HepG2 (cell line): ENCODE results near the gene TESK1. TPM values are rescaled to one million over a fixed set of nuclear protein-coding genes. Genes with fewer than 3 reads are reported as not detected.

ENCODE experiments used
- ATAC-seq: fragments of 200-7000 bp; cut with Tn5 transposase; 3 replicates; pipeline ENCODE4 v1.9.1; 2020; ENCODE audit warnings: mild to moderate bottlenecking, moderate library complexity
- BruUV-seq: library from RNA; stranded (reverse); fragments of 400-500 nt; replicated peaks from 2 replicates; lab custom pipeline; 2021; lab: Mats Ljungman, UMichigan
- CTCF ChIA-PET: fragments of 300-600 bp; formaldehyde crosslinking; extraction: SDS; loops from one replicate; lab custom pipeline; 2021; ENCODE audit warnings: low total read pairs, inconsistent platforms, low intra/inter-chr PET ratio; lab: Yijun Ruan, JAX
- POLR2A ChIA-PET: fragments of 350-600 bp; sonication (Branson Sonifier 250); formaldehyde crosslinking; loops from one replicate; lab custom pipeline; 2020; ENCODE audit warnings: antibody characterized with exemption, inconsistent platforms; lab: Yijun Ruan, JAX
- DNase-seq: peaks from one replicate; pipeline ENCODE4 v3.0.0-alpha.2; 2015; ENCODE audit warnings: low spot score
- FAIRE-seq: peaks from 3 replicates; lab custom pipeline; 2011; peaks lifted over from hg19 to GRCh38; lab: Jason Lieb, UNC
- H2AFZ ChIP-seq: one replicate; pipeline ENCODE4 v1.6.1; 2011; ENCODE audit warnings: low read length, inconsistent platforms
- H3K27ac ChIP-seq: fragments of 300-600 bp; 3 replicates; pipeline ENCODE4 v1.8.0; 2011; ENCODE audit warnings: mixed run types, mild to moderate bottlenecking, mixed read lengths, low read length, inconsistent platforms; ENCODE audit not compliant: insufficient read depth; ENCODE audit errors: extremely low read length
- H3K27me3 ChIP-seq, 2 experiments: fragments of 200-600 bp in 1 of 2; 2 replicates in 1 of 2; 3 replicates in 1 of 2; pipeline versions ENCODE4 v1.6.0 to v1.8.0; 2011; ENCODE audit warnings: low read length in 2 of 2, mild to moderate bottlenecking in 2 of 2, moderate library complexity in 2 of 2, inconsistent platforms in 1 of 2; ENCODE audit not compliant: insufficient read depth in 2 of 2, control insufficient read depth in 1 of 2
- H3K36me3 ChIP-seq, 2 experiments: fragments of 200-600 bp in 1 of 2; replicated peaks in 1 of 2; 2 replicates in 1 of 2; 3 replicates in 1 of 2; pipeline versions ENCODE4 v1.5.1 to v1.8.0; 2011; ENCODE audit warnings: low read length in 2 of 2, inconsistent platforms in 1 of 2; ENCODE audit not compliant: insufficient read depth in 2 of 2, control insufficient read depth in 1 of 2
- H3K4me1 ChIP-seq: 2 replicates; pipeline ENCODE4 v1.5.1; 2012; ENCODE audit warnings: low read length, inconsistent platforms; ENCODE audit not compliant: insufficient read depth
- H3K4me2 ChIP-seq: 2 replicates; pipeline ENCODE4 v1.6.0; 2011; ENCODE audit warnings: low read depth, low read length, inconsistent platforms
- H3K4me3 ChIP-seq, 3 experiments: fragments of 200-600 bp in 1 of 3; sonication (generic), shearing (Covaris generic) in 1 of 3; replicated peaks in 1 of 3; 2 replicates each; pipeline ENCODE4 v1.5.1; 2011 to 2016; ENCODE audit warnings: low read length in 3 of 3, inconsistent platforms in 2 of 3, low read depth in 2 of 3, mild to moderate bottlenecking in 2 of 3, control low read depth in 1 of 3, mixed read lengths in 1 of 3; ENCODE audit not compliant: insufficient read depth in 1 of 3
- H3K79me2 ChIP-seq: one replicate; pipeline ENCODE4 v1.6.1; 2011; ENCODE audit warnings: low read length, inconsistent platforms; ENCODE audit not compliant: insufficient read depth
- H3K9ac ChIP-seq: 2 replicates; pipeline ENCODE4 v1.6.0; 2011; ENCODE audit warnings: mild to moderate bottlenecking, low read depth, low read length, inconsistent platforms; ENCODE audit not compliant: insufficient read depth
- H3K9me3 ChIP-seq: 2 replicates; pipeline ENCODE4 v1.5.1; 2012; ENCODE audit warnings: mild to moderate bottlenecking, low read length
- H4K20me1 ChIP-seq: 2 replicates; pipeline ENCODE4 v1.6.0; 2011; ENCODE audit warnings: inconsistent platforms, mild to moderate bottlenecking, low read length, moderate library complexity; ENCODE audit not compliant: insufficient read depth
- MED1 ChIP-seq: sonication (generic); formaldehyde crosslinking; IDR thresholded peaks from 2 replicates; pipeline ENCODE4 v1.4.0; 2020; ENCODE audit warnings: missing genetic modification reagents
- TBX2 ChIP-seq: sonication (generic); formaldehyde crosslinking; IDR thresholded peaks from 2 replicates; pipeline ENCODE4 v1.5.0; 2020; ENCODE audit warnings: missing genetic modification reagents, mild to moderate bottlenecking, borderline replicate concordance
- TOE1 ChIP-seq: sonication (generic); formaldehyde crosslinking; IDR thresholded peaks from 2 replicates; pipeline ENCODE4 v1.4.0; 2020; ENCODE audit warnings: mild to moderate bottlenecking, missing genetic modification reagents
- ZNF530 ChIP-seq: sonication (generic); formaldehyde crosslinking; IDR thresholded peaks from 2 replicates; pipeline ENCODE4 v1.5.0; 2020; ENCODE audit warnings: low read depth, mild to moderate bottlenecking, missing genetic modification reagents
- WGBS: methylation state at CpG from one replicate; pipeline ENCODE4 v1.1.6; 2017; ENCODE audit warnings: low lambda C conversion rate; 5-methylcytosine and 5-hydroxymethylcytosine counted together
- in situ Hi-C: cut with HindIII; loops from 2 replicates; pipeline ENCODE4 v1.10.0; 2017; ENCODE audit warnings: low pct_unique_long_range_greater_than_20kb; ENCODE audit not compliant: extremely low pct_ligation_motif_present
- intact Hi-C: fragments of 100-400 bp; cut with micrococcal nuclease; formaldehyde crosslinking; loops from one replicate; pipeline ENCODE4 v1.10.0; 2022; ENCODE audit not compliant: unreplicated experiment
- polyA plus RNA-seq, 8 experiments: library from polyadenylated mRNA; depleted of rRNA in 3 of 8; stranded (reverse) in 7 of 8; unstranded in 1 of 8; fragments of >200 nt; fragmentation: Illumina TruSeq in 4 of 8; extraction: Trizol in 4 of 8; gene quantifications; 2 replicates each; pipeline versions ENCODE4 v1.2.1 to v1.2.3, GENCODE V29; 2011 to 2016; ENCODE audit warnings: low read depth in 4 of 8, missing spikeins in 1 of 8, mixed read lengths in 1 of 8; ENCODE audit not compliant: insufficient read depth in 1 of 8
- total RNA-seq, 5 experiments: library from RNA; depleted of rRNA; stranded (reverse); fragments of >200 nt; fragmentation: Illumina TruSeq; extraction: Trizol; gene quantifications; 2 replicates each; pipeline ENCODE4 v1.2.3, GENCODE V29; 2016; ENCODE audit warnings: low read depth in 1 of 5
- TF ChIP-seq, protein P1 (sequence below): sonication (generic); formaldehyde crosslinking; IDR thresholded peaks from 2 replicates; pipeline ENCODE4 v1.8.1; 2023; ENCODE audit warnings: mild to moderate bottlenecking, missing genetic modification reagents
- TF ChIP-seq, protein P2 (sequence below): sonication (generic); formaldehyde crosslinking; IDR thresholded peaks from 2 replicates; pipeline ENCODE4 v1.4.0; 2020; ENCODE audit warnings: missing genetic modification reagents, borderline replicate concordance

The TESK1 gene
- total and polyA plus RNA-seq, 2 of the 13 experiments (the other 11 are each of a cell fraction or from before 2014, with no cell fraction given) = 7.3 to 13.6 TPM

DNA sequence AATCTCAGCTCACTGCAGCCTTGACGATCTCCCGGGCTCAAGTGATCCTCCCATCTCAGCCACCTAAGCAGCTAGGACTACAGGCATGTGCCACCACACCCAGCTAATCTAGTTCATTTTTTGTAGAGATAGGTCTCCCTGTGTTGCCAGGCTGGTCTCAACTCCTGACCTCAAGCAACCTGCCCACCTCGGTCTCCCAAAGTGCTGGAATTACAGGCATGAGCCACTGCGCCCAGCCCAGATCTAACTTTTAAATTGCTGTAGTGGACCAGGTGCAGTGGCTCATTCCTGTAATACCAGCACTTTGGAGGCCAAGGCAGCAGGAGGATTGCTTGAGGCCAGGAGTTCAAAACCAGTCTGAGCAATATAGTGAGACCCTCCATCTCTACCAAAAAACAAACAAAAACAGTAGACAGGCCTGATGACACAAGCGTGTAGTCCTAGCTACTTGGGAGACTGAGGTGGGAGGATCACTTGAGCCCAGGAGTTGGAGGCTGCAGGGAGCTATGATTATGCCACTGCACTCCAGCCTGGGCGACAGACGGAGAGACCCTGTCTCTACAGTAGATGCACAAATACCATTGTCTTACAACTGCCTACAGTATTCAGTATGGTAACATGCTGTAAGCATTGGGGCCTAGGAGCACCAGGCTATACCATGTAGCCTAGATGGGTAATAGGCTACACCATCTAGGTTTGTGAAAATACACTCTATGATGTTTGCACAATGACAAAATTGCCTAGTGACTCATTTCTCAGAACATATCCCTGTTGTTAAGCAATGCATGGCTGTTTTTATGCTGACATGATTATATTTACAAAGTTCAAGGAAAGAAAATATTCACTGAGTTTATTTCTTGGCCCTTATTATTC, 47.1 kb downstream of the TESK1 start (continued):
- TF ChIP-seq, protein P1, sequence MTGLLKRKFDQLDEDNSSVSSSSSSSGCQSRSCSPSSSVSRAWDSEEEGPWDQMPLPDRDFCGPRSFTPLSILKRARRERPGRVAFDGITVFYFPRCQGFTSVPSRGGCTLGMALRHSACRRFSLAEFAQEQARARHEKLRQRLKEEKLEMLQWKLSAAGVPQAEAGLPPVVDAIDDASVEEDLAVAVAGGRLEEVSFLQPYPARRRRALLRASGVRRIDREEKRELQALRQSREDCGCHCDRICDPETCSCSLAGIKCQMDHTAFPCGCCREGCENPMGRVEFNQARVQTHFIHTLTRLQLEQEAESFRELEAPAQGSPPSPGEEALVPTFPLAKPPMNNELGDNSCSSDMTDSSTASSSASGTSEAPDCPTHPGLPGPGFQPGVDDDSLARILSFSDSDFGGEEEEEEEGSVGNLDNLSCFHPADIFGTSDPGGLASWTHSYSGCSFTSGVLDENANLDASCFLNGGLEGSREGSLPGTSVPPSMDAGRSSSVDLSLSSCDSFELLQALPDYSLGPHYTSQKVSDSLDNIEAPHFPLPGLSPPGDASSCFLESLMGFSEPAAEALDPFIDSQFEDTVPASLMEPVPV = no peak
- no peak for TF ChIP-seq TBX2

DNA sequence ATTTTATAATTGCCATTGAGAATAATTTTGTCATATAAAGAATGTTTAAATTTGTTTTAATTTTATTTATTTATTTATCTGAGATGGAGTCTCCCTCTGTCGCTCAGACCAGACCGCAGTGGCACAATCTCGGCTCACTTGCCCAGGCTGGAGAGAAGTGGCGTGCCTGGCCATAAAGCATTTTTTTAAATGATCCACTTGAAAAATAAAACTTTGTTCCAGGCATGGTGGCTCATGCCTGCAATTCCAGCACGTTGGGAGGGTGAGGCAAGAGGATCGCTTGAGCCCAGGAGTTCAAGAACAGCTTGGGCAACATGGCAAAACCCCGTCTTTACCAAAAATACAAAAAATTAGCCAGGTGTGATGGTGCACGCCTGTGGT, 47.8 kb downstream of the TESK1 start:
- Histone ChIP-seq H3K79me2 (no peaks in the 10 kb centered on the region), H4K20me1 (no peaks in the 10 kb centered on the region), H3K9me3 (no peaks in the 10 kb centered on the region), H3K4me1 (peaks cover 82% of the 10 kb centered on the region), H2AFZ (no peak overlapping the region), H3K36me3 (no peaks in the 10 kb centered on the region), H3K4me2 (peak overlapping the region; percentile 57), H3K27me3 (peaks cover 2 to 16% of the 10 kb centered on the region in 2 experiments; a peak in 4 of 5 replicates), H3K9ac (peak overlapping the region; percentile 41; the same call in 1 of the 2 replicates), H3K4me3 (peak overlapping the region in 1 of 3 experiments; percentile 45; a peak in 2 of 6 replicates), H3K27ac (no peak overlapping the region)
- FAIRE-seq (no peak), DNase-seq (no peak), ATAC-seq (no peak)
- CTCF ChIA-PET = no interaction called here
- WGBS = 6% methylated on average over 8 of the region's 8 CpGs
- in situ Hi-C loops = loop anchor here (10.0 kb wide), 1 partner anchor 538 kb away; the partner anchor contains the start of gene ATOSB
- intact Hi-C loops = no loop called here
- POLR2A ChIA-PET = no interaction called here
- BruUV-seq = no TSS peak
- TF ChIP-seq TOE1 (CRISPR knock-in tag) (no peak), ZNF530 (CRISPR knock-in tag) (no peak), MED1 (peak; percentile 2; the same call in 1 of the 2 replicates)
- TF ChIP-seq, protein P2, sequence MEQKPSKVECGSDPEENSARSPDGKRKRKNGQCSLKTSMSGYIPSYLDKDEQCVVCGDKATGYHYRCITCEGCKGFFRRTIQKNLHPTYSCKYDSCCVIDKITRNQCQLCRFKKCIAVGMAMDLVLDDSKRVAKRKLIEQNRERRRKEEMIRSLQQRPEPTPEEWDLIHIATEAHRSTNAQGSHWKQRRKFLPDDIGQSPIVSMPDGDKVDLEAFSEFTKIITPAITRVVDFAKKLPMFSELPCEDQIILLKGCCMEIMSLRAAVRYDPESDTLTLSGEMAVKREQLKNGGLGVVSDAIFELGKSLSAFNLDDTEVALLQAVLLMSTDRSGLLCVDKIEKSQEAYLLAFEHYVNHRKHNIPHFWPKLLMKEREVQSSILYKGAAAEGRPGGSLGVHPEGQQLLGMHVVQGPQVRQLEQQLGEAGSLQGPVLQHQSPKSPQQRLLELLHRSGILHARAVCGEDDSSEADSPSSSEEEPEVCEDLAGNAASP = no peak
